Measurements from ENCODE around the gene SLIT1. TPM values are rescaled to one million over a fixed set of nuclear protein-coding genes. Genes with fewer than 3 reads are reported as not detected.

The SLIT1 gene
- polyA plus RNA-seq, 1 donor (not counting 4 experiments of a cell fraction or from before 2014, with no cell fraction given): 0.01 TPM

DNA sequence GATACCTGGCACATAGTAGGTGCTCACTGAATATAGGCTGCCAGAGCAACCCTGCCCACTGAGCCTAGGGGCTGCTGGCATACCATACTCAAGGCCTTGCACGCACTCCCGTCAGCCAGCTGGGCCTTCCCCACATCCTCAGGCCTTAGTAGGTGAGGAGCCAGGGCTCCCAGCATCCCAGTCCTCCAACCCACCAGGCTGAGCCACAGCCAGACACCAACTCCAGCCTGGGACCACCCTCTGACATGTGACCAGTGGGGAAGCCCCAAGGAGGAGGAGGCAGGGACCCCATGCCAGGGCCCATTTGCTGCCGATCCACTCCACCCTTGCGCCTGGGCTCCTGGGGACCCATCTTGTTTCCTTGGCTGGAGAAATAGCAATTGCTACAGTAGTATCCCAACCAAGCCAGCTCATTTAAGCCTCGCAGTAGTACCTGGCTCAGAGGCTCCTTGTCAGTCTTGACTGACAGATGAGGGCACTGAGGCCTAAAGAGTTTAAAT, 11.4 kb downstream of the SLIT1 start:
- H4K20me1 ChIP-seq (ENCODE audit: control insufficient read depth, extremely low read depth, insufficient read depth, low read length): peaks cover 2% of the 10 kb centered on the region
- dilution Hi-C loops (cut with MboI; ENCODE audit: extremely low pct_ligation_motif_present, low sequenced_read_pairs): no loop called here
- no peaks in the 10 kb centered on the region for H3K36me3 ChIP-seq (ENCODE audit: control insufficient read depth in 2 of 2, extremely low read depth in 1 of 2, insufficient read depth in 2 of 2, low read length in 2 of 2)
- no peaks in the 10 kb centered on the region for H3K4me1 ChIP-seq (ENCODE audit: control insufficient read depth, extremely low read depth, insufficient read depth, low read length)
- FAIRE-seq (no peak), DNase-seq (ENCODE audit: low read depth, low spot score) (no peak)
- no peaks in the 10 kb centered on the region for H3K9me1 ChIP-seq (ENCODE audit: control insufficient read depth, extremely low read depth, insufficient read depth, low read length)
- H3K9me3 ChIP-seq (ENCODE audit: control insufficient read depth, low read depth, low read length): no peaks in the 10 kb centered on the region
- H3K4me3 ChIP-seq (ENCODE audit: control insufficient read depth in 2 of 3, extremely low read depth in 1 of 3, insufficient read depth in 2 of 3, low read depth in 1 of 3, low read length in 3 of 3): no peak overlapping the region
- no peak overlapping the region for H3K27ac ChIP-seq (ENCODE audit: control insufficient read depth, insufficient read depth, low read length)
- H3K9ac ChIP-seq (ENCODE audit: control insufficient read depth, extremely low read depth, insufficient read depth, low read length): no peak overlapping the region
- H3K4me2 ChIP-seq (ENCODE audit: control insufficient read depth, extremely low read depth, insufficient read depth, low read depth, low read length): no peak overlapping the region
- H3K79me2 ChIP-seq (ENCODE audit: control insufficient read depth, insufficient read depth, low read length): no peaks in the 10 kb centered on the region
- TF ChIP-seq, protein P1, sequence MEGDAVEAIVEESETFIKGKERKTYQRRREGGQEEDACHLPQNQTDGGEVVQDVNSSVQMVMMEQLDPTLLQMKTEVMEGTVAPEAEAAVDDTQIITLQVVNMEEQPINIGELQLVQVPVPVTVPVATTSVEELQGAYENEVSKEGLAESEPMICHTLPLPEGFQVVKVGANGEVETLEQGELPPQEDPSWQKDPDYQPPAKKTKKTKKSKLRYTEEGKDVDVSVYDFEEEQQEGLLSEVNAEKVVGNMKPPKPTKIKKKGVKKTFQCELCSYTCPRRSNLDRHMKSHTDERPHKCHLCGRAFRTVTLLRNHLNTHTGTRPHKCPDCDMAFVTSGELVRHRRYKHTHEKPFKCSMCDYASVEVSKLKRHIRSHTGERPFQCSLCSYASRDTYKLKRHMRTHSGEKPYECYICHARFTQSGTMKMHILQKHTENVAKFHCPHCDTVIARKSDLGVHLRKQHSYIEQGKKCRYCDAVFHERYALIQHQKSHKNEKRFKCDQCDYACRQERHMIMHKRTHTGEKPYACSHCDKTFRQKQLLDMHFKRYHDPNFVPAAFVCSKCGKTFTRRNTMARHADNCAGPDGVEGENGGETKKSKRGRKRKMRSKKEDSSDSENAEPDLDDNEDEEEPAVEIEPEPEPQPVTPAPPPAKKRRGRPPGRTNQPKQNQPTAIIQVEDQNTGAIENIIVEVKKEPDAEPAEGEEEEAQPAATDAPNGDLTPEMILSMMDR (optimal IDR thresholded peaks at IDR 0.05 in 1 of 3, IDR thresholded peaks at IDR 0.05 in 1 of 3, conservative IDR thresholded peaks at IDR 0.05 in 1 of 3; ENCODE audit: extremely low read depth in 1 of 3, insufficient read depth in 2 of 3, low read length in 3 of 3): no peak
- H3K27me3 ChIP-seq (ENCODE audit: control insufficient read depth, extremely low read depth, insufficient read depth, low read length): peaks cover 33% of the 10 kb centered on the region
- no peak overlapping the region for H2AFZ ChIP-seq (ENCODE audit: control insufficient read depth, low read length)

DNA sequence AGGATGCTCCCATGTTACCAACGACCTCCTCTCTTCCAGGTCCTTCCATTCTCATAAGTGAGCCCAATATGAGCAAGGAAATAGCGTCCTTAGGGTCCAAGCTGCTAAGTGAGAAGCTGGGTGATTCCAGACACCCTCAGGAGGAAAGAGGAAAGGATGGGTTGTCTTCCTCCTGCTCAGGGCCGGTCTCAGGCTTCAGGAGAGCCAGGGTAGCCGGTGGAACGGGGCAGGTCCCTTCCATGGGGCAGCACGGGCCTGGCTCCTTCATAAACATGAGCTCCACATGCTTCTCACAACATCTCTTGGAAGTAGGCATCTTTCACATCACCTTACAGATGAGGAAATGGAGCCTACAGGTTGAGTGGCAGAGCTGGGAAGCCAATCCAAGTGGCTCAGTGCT, 12.7 kb downstream of the SLIT1 start:
- FAIRE-seq: no peak
- Histone ChIP-seq H4K20me1 (ENCODE audit: control insufficient read depth, extremely low read depth, insufficient read depth, low read length) (peaks cover 2% of the 10 kb centered on the region), H3K36me3 (ENCODE audit: control insufficient read depth in 2 of 2, extremely low read depth in 1 of 2, insufficient read depth in 2 of 2, low read length in 2 of 2) (no peaks in the 10 kb centered on the region), H3K27me3 (ENCODE audit: control insufficient read depth, extremely low read depth, insufficient read depth, low read length) (peaks cover 20% of the 10 kb centered on the region), H3K9ac (ENCODE audit: control insufficient read depth, extremely low read depth, insufficient read depth, low read length) (no peak overlapping the region), H3K79me2 (ENCODE audit: control insufficient read depth, insufficient read depth, low read length) (no peaks in the 10 kb centered on the region), H3K9me1 (ENCODE audit: control insufficient read depth, extremely low read depth, insufficient read depth, low read length) (no peaks in the 10 kb centered on the region), H3K4me3 (ENCODE audit: control insufficient read depth in 2 of 3, extremely low read depth in 1 of 3, insufficient read depth in 2 of 3, low read depth in 1 of 3, low read length in 3 of 3) (no peak overlapping the region), H3K9me3 (ENCODE audit: control insufficient read depth, low read depth, low read length) (no peaks in the 10 kb centered on the region), H3K27ac (ENCODE audit: control insufficient read depth, insufficient read depth, low read length) (no peak overlapping the region), H2AFZ (ENCODE audit: control insufficient read depth, low read length) (no peak overlapping the region), H3K4me2 (ENCODE audit: control insufficient read depth, extremely low read depth, insufficient read depth, low read depth, low read length) (no peak overlapping the region), H3K4me1 (ENCODE audit: control insufficient read depth, extremely low read depth, insufficient read depth, low read length) (no peaks in the 10 kb centered on the region)
- TF ChIP-seq, protein P1 (optimal IDR thresholded peaks at IDR 0.05 in 1 of 3, IDR thresholded peaks at IDR 0.05 in 1 of 3, conservative IDR thresholded peaks at IDR 0.05 in 1 of 3; ENCODE audit: extremely low read depth in 1 of 3, insufficient read depth in 2 of 3, low read length in 3 of 3): no peak
- TF ChIP-seq EZH2 (IDR thresholded peaks at IDR 0.05; ENCODE audit: low read length): no peak
- DNase-seq (ENCODE audit: low read depth, low spot score): no peak
- dilution Hi-C loops (cut with MboI; ENCODE audit: extremely low pct_ligation_motif_present, low sequenced_read_pairs): no loop called here

Data from keratinocyte (primary cell).